ENCODE measurements around the gene INHBE.
"Not testable (repeated sequence)": the region's sequence is repeated elsewhere in the genome, so short reads cannot be mapped to it uniquely, and the experiment has no call there.

The INHBE gene

DNA sequence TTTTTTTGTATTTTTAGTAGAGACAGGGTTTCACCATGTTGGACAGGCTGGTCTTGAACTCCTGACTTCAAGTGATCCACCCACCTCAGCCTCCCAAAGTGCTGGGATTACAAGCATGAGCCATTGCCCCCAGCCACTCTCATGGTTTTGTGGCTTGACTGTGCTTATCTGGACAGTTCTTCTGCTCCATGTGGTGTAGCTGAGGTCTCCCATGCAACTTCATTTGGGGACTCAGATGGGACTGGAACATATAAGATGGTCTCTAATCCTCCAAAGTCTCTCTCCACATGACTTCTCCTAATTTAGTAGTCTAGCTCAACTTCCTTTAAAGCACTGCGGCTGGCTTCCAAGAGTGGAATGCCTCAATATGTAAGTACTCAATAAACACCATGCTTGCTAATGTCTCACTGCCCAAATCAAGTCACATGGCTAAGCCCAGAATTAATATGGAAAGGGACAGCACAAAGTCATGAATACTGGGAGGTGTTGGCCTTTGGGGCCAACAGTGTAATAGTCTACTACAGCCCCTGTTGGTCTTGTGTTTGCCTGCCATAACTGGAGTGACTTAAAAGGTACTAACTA is 13.2 kb upstream of the INHBE start:
- no peak for DNase-seq

DNA sequence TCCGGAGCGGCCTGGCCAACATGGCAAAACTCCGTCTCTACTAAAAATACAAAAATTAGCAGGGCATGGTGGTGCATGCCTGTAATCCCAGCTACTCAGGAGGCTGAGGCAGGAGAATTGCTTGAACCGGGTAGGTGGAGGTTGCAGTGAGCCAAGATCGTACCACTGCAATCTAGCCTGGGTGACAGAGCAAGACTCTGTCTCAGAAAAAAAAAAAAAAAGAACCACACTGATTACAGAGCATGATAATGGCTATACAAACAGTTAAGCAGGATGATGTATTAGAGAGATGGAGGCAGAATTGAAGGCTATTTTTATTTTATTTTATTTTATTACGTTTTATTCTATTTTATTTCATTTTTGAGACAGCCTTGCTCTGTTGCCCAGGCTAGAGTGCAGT is 10.8 kb upstream of the INHBE start:
- not testable (repeated sequence) for DNase-seq

DNA sequence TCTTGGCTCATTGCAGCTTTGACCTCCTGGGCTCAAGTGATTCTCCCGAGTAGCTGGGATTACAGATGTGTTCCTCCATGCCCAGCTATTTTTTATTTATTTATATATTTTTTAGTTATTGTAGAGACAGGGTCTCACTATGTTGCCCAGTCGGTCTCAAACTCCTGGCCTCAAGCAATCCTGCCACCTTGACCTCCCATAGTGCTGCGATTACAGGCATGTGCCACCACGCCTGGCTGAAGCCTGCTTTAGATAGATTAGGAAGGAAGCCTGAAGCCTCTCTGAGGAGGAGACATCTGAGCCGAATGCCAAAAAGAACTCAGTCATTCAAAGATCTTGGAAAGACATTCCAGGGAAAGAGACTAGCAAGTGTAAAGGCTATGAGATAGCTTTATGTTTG is 10.4 kb upstream of the INHBE start:
- no peak for DNase-seq

- no peak for DNase-seq
Observed at GRCh38 chr12:57446292-57446960, 8.7 kb upstream of the INHBE start.

DNA sequence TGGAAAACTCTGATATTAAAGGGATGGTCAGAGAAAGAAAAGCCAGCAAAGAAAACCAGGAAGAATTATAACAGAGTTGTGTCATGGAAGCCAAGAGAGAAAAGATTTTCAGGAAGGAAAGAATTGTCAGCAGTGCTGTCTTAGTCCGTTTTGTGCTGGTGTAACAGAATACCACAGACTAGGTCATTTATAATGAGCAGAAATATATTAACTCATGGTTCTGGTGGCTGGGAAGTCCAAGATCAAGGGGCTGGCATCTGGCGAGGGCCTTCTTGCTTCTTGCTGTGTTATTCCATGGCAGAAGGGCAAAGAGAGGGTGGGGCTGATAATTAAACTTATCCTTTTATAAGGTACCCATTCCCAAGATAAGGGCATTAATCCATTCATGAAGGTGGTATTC is 6.4 kb upstream of the INHBE start:
- no peak for DNase-seq

GRCh38 chr12:57449375-57449774 is 5.7 kb upstream of the INHBE start:
- DNase-seq, result no peak

DNA sequence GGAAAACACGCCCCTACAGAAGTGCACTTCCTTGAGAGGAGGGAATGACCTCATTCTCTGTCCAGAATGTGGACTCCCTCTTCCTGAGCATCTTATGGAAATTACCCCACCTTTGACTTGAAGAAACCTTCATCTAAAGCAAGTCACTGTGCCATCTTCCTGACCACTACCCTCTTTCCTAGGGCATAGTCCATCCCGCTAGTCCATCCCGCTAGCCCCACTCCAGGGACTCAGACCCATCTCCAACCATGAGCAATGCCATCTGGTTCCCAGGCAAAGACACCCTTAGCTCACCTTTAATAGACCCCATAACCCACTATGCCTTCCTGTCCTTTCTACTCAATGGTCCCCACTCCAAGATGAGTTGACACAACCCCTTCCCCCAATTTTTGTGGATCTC is 5.0 kb upstream of the INHBE start:
- DNase-seq, result no peak

GRCh38 chr12:57451233-57451778 is 3.8 kb upstream of the INHBE start:
- DNase-seq, result no peak

GRCh38 chr12:57452181-57452936 is 2.7 kb upstream of the INHBE start:
- peak; percentile 17 for DNase-seq

- peak; percentile 50 for DNase-seq
Observed at GRCh38 chr12:57452937-57453509, 2.1 kb upstream of the INHBE start.

DNA sequence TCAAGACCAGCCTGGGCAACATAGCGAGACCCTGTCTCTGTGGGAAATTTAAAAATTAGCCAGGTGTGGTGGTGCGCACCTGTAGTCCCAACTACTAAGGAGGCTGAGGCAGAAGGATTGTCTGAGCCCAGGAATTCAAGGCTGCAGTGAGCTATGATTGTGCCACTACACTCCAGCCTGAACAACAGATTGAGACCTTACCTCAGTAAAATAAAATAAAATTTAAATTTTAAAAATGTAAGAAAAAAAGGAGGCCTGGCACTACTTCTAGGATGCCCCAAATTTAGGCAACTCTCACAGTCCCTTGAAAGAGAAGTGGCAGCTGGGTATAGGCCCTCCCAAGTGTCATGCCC is 918 bp upstream of the INHBE start:
- no peak for DNase-seq

GRCh38 chr12:57455374-57456144 is 452 bp downstream of the INHBE start:
- DNase-seq, result no peak

- peak; percentile 12 for DNase-seq
Observed at GRCh38 chr12:57456145-57456700, 1.1 kb downstream of the INHBE start.

GRCh38 chr12:57456737-57457490 is 1.8 kb downstream of the INHBE start:
- no peak for DNase-seq

DNA sequence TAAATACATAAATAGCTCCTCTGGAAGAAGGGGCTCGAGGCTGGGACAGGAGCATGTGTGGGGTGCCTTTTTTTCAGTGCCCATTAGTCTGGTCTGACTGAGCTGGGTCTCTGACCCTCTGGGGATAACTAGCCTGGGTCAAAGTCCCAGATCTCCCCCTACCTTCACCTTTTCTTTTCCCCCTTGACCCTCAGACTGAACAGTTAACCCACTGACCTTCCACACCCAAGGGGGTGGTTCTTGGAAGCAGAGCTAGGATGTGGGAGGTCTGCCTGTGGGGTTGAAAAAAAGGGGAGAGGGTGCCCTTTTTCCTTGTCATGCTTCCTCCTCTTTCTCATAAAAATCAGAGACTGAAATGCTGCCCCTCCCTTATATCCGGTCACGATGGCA is 3.6 kb downstream of the INHBE start:
- no peak for DNase-seq

DNA sequence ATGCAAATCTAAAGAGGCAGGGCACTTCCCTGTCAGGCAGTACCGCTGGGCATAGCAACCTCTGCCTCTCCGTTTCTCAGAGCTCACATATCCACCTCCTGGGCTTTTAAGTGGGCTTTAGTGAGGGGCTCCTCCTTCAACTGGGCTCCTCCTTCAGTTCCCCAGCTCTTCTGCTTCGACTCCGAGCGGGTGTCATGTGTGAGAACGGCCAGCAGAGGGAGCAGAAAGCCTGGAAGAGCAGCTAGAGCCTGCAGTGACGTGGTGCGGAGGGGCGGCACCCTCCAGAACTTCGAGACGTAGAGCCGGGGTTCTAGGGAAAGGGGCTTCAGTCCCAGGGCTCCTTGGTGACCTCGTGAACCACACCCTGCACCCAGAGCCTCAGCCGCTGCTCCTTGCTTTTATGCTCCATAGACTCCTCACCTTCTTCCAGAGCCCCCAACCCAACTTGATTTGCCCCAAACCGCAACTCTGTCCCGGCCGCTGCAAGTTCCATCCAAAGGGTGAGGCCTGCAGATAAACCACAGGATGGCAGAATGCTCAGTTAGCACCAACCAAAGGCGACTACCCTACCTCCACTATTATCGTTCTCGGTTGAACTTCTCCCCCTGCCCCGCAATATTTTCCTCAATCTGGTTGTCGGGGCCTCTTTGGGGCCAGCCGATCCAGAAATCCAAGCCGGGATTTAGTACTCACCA is 4.1 kb downstream of the INHBE start:
- peak; percentile 91 for DNase-seq

DNA sequence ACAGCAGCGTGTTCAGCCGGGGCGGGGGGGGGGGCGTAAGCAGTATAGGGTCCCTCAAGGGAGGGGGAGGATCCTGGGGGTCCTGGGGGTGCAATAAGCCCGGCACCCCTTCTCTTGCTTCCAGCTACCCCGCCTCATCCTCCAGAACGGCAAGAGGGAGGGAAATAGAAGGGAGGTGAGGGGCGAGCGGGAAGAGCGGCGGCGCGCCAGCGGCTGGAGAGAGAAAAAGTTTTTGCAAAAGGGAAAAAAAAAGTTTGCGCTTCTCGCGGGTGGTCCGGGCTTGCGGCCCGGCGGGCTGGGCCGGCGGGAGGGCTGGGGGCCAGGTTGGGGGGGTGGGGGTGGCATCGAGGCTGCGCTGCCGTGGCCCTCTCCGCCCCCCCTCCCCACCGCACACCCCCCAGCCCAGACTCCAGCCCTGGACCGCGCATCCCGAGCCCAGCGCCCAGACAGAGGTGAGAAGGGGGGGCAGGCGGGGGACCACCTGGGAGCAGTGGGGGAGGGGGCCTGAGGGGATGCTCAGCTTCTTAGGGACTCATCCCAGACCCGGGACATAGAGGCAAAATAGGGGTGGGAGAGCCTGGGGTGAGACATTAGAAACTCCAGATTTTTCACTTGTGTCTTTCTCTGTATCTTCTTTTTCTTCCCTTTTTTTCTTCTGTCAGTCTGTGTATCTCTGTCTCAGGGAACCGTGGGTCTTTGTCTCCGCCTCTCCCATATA is 4.8 kb downstream of the INHBE start, which contains the start of gene GLI1:
Gene GLI1, plus strand, starts transcription at position 36 of the 718 bp plus-strand sequence. CDS start 3,907 bp downstream, outside the sequence.
- DNase-seq, result no peak

DNA sequence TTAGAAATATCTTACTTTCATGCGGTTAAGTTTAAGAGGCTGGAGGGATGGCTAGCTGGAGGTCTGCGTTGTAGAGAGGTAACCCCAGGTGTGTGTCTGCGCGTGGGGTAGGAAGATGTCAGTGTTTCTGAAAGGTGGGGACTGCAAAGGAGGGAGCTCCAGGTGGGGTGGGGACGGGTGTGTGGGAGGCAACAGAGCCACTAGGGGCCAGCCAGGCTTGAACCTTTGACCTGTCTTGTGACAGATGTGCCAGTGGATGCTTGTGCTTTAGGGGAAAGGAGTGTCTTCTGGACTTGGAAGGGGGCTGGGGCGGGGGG is 5.3 kb downstream of the INHBE start:
- DNase-seq, result no peak

- no peak for DNase-seq
Observed at GRCh38 chr12:57460841-57461275, 5.8 kb downstream of the INHBE start.

GRCh38 chr12:57461276-57461916 is 6.3 kb downstream of the INHBE start:
- peak; percentile 30 for DNase-seq

Data from T1000 (cell line).